Colonic mucosa (tissue), 4 donors: Measurements from ENCODE around the gene VASH2. TPM values are rescaled to one million over a fixed set of nuclear protein-coding genes. Genes with fewer than 3 reads are reported as not detected.
"Not testable (repeated sequence)": the region's sequence is repeated elsewhere in the genome, so short reads cannot be mapped to it uniquely, and the experiment has no call there.

Experiments used
- DNase-seq: peaks from one replicate; pipeline ENCODE4 v3.0.0-alpha.2; 2020
- H3K27ac ChIP-seq: fragments of 200-600 bp; one replicate; pipeline ENCODE4 v1.8.0; 2021
- H3K27me3 ChIP-seq: fragments of 200-600 bp; one replicate; pipeline ENCODE4 v1.8.0; 2021
- H3K36me3 ChIP-seq: fragments of 200-600 bp; one replicate; pipeline ENCODE4 v1.8.0; 2021
- H3K4me1 ChIP-seq: fragments of 200-600 bp; one replicate; pipeline ENCODE4 v1.8.0; 2021; ENCODE audit warnings: mild to moderate bottlenecking
- H3K4me3 ChIP-seq: fragments of 200-600 bp; one replicate; pipeline ENCODE4 v1.8.0; 2021
- H3K9ac ChIP-seq, 2 donors: one replicate each; pipeline ENCODE4 v1.7.0; 2013; ENCODE audit warnings: control low read depth in 2 of 2, low read depth in 2 of 2, low read length in 2 of 2
- H3K9me3 ChIP-seq: fragments of 200-600 bp; one replicate; pipeline ENCODE4 v1.8.0; 2021
- CTCF ChIP-seq: fragments of 200-600 bp; IDR thresholded peaks from one replicate; pipeline ENCODE4 v1.8.0; 2022; ENCODE audit warnings: antibody characterized with exemption, mild to moderate bottlenecking
- intact Hi-C: fragments of 100-400 bp; cut with DNase I; formaldehyde crosslinking; loops from one replicate; pipeline ENCODE4 v1.14.1; 2022
- total RNA-seq, 2 donors: library from RNA; stranded (reverse); fragmentation: NEBNext Ultra II Directional in 1 of 2; extraction: Animal tissue kit (Norgen Biotek cat#: 25700) in 1 of 2; gene quantifications; one replicate each; pipeline ENCODE4 v1.2.1, GENCODE V29; 2021
- donor health status: healthy.
- donor health status: DM: no; HTN: no; CAD: no.
- donor health status: DM: no; HTN: no; CAD: no.

VASH2 gene
- total RNA-seq: 1 to 10 TPM in 1 of 2 donors, under 1 TPM in 1; 0.48 to 1.6 TPM

DNA sequence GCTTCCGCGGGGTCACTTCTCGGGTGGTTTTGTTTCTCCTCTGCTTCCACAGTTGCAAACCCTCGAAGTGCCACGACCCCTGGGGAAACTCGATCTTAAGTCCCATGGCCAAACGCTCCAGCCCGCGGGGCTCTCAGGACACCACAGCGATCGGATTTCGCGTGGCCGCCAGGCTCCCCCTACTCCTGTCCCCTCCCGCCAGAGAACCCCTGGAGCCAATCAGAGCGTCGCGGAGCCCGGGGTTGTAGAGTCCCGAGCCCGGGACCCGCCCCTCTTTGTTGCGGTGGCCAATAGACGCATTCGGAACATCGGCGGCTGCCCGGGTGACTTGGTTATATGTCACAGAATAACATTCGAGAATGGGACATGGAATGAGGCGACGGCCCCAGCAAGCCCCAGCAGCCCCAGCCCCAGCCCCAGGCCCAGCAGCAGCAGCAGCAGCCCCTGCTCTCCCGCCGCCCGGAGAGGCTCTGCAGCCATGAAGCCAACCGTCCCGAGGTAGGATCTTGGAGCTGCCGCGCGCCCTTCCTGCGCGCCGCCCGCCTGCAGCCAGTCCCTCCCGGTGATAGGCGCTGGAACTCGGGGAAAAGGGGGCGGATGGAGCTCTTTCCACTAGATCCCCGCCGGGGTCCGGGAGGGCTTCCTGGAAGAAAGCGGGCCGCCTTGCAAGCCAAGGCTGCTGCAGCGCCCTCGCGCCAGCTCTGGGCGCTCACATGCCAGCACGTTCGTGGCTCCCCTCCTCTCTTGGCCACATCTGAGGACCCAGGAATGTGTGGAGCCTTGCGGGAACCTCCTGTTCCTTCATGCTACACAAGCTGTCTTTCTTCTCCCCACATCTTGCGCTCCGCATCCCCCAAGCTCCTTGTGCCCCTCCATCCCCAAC, at the start of gene VASH2:
VASH2 (plus strand) TSS at position 299 of the 883 bp plus-strand sequence. CDS start 1,002 bp downstream, outside the sequence.
- peak within 1 kb of the TSS in 1 of 2 donors; percentile 28 for H3K9ac ChIP-seq
- H3K9me3 ChIP-seq: no peaks in the 10 kb centered on the region
- H3K4me1 ChIP-seq: no peaks in the 10 kb centered on the region
- peak within 1 kb of the TSS; percentile 52 for H3K4me3 ChIP-seq
- no peaks in the 10 kb centered on the region for H3K27me3 ChIP-seq
- DNase-seq: peak; percentile 87
- no peak within 1 kb of the TSS for H3K27ac ChIP-seq
- no peak for TF ChIP-seq CTCF
- no peaks in the 10 kb centered on the region for H3K36me3 ChIP-seq
- intact Hi-C loops: no loop called here

- no peak for DNase-seq
- Histone ChIP-seq H3K27ac (no peak overlapping the region), H3K9me3 (no peaks in the 10 kb centered on the region), H3K4me1 (no peaks in the 10 kb centered on the region), H3K9ac (no peak overlapping the region), H3K4me3 (no peak overlapping the region), H3K27me3 (no peaks in the 10 kb centered on the region), H3K36me3 (no peaks in the 10 kb centered on the region)
- no peak for TF ChIP-seq CTCF
- intact Hi-C loops: no loop called here
Measured at GRCh38 chr1:212901290-212901689, 49.1 kb upstream of the VASH2 start.

- Histone ChIP-seq H3K36me3 (no peaks in the 10 kb centered on the region), H3K4me3 (no peak overlapping the region), H3K27me3 (no peaks in the 10 kb centered on the region), H3K27ac (no peak overlapping the region), H3K4me1 (no peaks in the 10 kb centered on the region), H3K9me3 (no peaks in the 10 kb centered on the region), H3K9ac (no peak overlapping the region)
- DNase-seq: no peak
- no peak for TF ChIP-seq CTCF
- intact Hi-C loops: no loop called here
Measured at GRCh38 chr1:212902054-212902453, 48.3 kb upstream of the VASH2 start.

DNA sequence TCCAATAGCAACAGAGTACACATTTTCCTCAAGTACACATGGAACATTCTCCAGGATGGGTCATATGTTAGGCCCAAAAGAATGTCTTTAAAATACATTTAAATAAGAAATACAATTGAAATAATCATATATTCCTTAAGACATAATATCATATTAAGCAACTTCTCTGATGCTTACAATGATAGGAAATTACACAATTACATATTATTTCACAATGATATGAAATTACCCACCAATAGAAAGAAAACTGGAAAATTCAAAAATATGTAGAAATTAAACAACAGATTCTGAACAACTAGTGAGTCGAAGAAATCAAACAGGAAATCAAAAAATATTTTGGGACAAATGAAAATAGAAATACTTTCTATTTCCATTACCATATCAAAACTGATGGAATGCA, 46.7 kb upstream of the VASH2 start:
- intact Hi-C loops: no loop called here
- Histone ChIP-seq H3K9me3 (no peaks in the 10 kb centered on the region), H3K27me3 (no peaks in the 10 kb centered on the region), H3K4me3 (no peak overlapping the region), H3K9ac (no peak overlapping the region), H3K4me1 (no peaks in the 10 kb centered on the region), H3K27ac (no peak overlapping the region), H3K36me3 (no peaks in the 10 kb centered on the region)
- no peak for TF ChIP-seq CTCF
- DNase-seq: no peak

DNA sequence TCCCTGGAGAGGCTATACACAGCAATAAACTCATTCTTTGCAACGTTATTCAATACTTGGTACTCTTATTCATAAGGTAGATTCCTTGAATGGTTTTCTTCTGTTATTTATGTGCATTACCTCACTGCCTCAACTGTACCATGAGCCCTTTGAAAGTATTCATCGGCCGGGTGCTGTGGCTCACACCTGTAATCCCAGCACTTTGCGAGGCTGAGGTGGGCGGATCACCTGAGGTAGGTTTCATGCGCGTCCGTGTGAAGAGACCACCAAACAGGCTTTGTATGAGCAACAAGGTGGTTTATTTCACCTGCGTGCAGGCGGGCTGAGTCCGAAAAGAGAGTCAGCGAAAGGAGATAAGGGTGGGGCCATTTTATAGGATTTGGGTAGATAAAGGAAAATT, 42.3 kb upstream of the VASH2 start:
- H3K27me3 ChIP-seq, H3K9ac ChIP-seq, H3K4me3 ChIP-seq, H3K36me3 ChIP-seq, intact Hi-C loops, H3K9me3 ChIP-seq, H3K27ac ChIP-seq, DNase-seq, H3K4me1 ChIP-seq: not testable (repeated sequence)

GRCh38 chr1:212908971-212909370, 41.4 kb upstream of the VASH2 start:
- Histone ChIP-seq H3K9ac (no peak overlapping the region), H3K9me3 (no peaks in the 10 kb centered on the region), H3K27me3 (no peaks in the 10 kb centered on the region), H3K36me3 (no peaks in the 10 kb centered on the region), H3K4me1 (no peaks in the 10 kb centered on the region), H3K4me3 (no peak overlapping the region), H3K27ac (no peak overlapping the region)
- intact Hi-C loops: no loop called here
- TF ChIP-seq CTCF: no peak
- no peak for DNase-seq
